ENCODE measurements around the gene CELF2. TPM values are rescaled to one million over a fixed set of nuclear protein-coding genes. Genes with fewer than 3 reads are reported as not detected.

CELF2 gene
- total RNA-seq, 2 experiments from 2014 or later = 197 to 205 TPM

- Histone ChIP-seq H3K27ac (ENCODE audit: low read depth in 1 of 2, low read length in 2 of 2) (no peak overlapping the region), H3K9me3 (ENCODE audit: control insufficient read depth in 1 of 2, insufficient read depth in 1 of 2, low read length in 2 of 2) (no peaks in the 10 kb centered on the region), H3K4me3 (ENCODE audit: low read length) (no peak overlapping the region), H3K27me3 (ENCODE audit: control insufficient read depth in 1 of 2, insufficient read depth in 2 of 2, low read length in 2 of 2) (no peaks in the 10 kb centered on the region), H3K36me3 (ENCODE audit: insufficient read depth, low read length) (no peaks in the 10 kb centered on the region), H3K4me1 (ENCODE audit: insufficient read depth, low read length) (no peaks in the 10 kb centered on the region)
- ATAC-seq (ENCODE audit: poor library complexity) = no peak
- Mint-ChIP-seq H3K27me3 (no peaks in the 10 kb centered on the region), H3K36me3 (ENCODE audit: low read depth) (no peaks in the 10 kb centered on the region), H3K4me3 (no peak overlapping the region), H3K27ac (no peak overlapping the region), H3K9me3 (no peaks in the 10 kb centered on the region), H3K4me1 (ENCODE audit: low read depth) (no peaks in the 10 kb centered on the region)
- no peak for TF ChIP-seq CTCF (IDR thresholded peaks at IDR 0.05)
- CTCF ChIA-PET = no interaction called here
- intact Hi-C loops (cut with DNase I, micrococcal nuclease) = no loop called here
- DNase-seq = no peak
- POLR2A ChIA-PET = no interaction called here
Observed at GRCh38 chr10:11066520-11066919, 48.8 kb downstream of the CELF2 start.

GRCh38 chr10:11068861-11069633, 51.4 kb downstream of the CELF2 start:
- ChIA-PET CTCF (no interaction called here), POLR2A (no interaction called here)
- no peaks in the 10 kb centered on the region for H3K36me3 ChIP-seq (ENCODE audit: insufficient read depth, low read length)
- H3K27me3 ChIP-seq (ENCODE audit: control insufficient read depth in 1 of 2, insufficient read depth in 2 of 2, low read length in 2 of 2) = no peaks in the 10 kb centered on the region
- H3K4me1 ChIP-seq (ENCODE audit: insufficient read depth, low read length) = no peaks in the 10 kb centered on the region
- DNase-seq (no peak), ATAC-seq (ENCODE audit: poor library complexity) (no peak)
- no peaks in the 10 kb centered on the region for H3K9me3 ChIP-seq (ENCODE audit: control insufficient read depth in 1 of 2, insufficient read depth in 1 of 2, low read length in 2 of 2)
- Mint-ChIP-seq H3K36me3 (ENCODE audit: low read depth) (no peaks in the 10 kb centered on the region), H3K4me1 (ENCODE audit: low read depth) (no peaks in the 10 kb centered on the region), H3K27me3 (no peaks in the 10 kb centered on the region), H3K4me3 (no peak overlapping the region), H3K27ac (no peak overlapping the region), H3K9me3 (no peaks in the 10 kb centered on the region)
- intact Hi-C loops (cut with DNase I, micrococcal nuclease) = no loop called here
- H3K27ac ChIP-seq (ENCODE audit: low read depth in 1 of 2, low read length in 2 of 2) = no peak overlapping the region
- TF ChIP-seq CTCF (IDR thresholded peaks at IDR 0.05) = no peak
- H3K4me3 ChIP-seq (ENCODE audit: low read length) = no peak overlapping the region

- no peaks in the 10 kb centered on the region for H3K36me3 Mint-ChIP-seq (ENCODE audit: low read depth)
- H3K9me3 Mint-ChIP-seq = no peaks in the 10 kb centered on the region
- intact Hi-C loops (cut with DNase I, micrococcal nuclease) = no loop called here
- H3K27me3 Mint-ChIP-seq = no peaks in the 10 kb centered on the region
- Histone ChIP-seq H3K27ac (ENCODE audit: low read depth in 1 of 2, low read length in 2 of 2) (no peak overlapping the region), H3K36me3 (ENCODE audit: insufficient read depth, low read length) (no peaks in the 10 kb centered on the region), H3K4me1 (ENCODE audit: insufficient read depth, low read length) (no peaks in the 10 kb centered on the region), H3K9me3 (ENCODE audit: control insufficient read depth in 1 of 2, insufficient read depth in 1 of 2, low read length in 2 of 2) (no peaks in the 10 kb centered on the region), H3K4me3 (ENCODE audit: low read length) (no peak overlapping the region), H3K27me3 (ENCODE audit: control insufficient read depth in 1 of 2, insufficient read depth in 2 of 2, low read length in 2 of 2) (no peaks in the 10 kb centered on the region)
- no peak for TF ChIP-seq CTCF (IDR thresholded peaks at IDR 0.05)
- DNase-seq (no peak), ATAC-seq (ENCODE audit: poor library complexity) (no peak)
- CTCF ChIA-PET = no interaction called here
- H3K4me1 Mint-ChIP-seq (ENCODE audit: low read depth) = no peaks in the 10 kb centered on the region
- no peak overlapping the region for H3K27ac Mint-ChIP-seq
- H3K4me3 Mint-ChIP-seq = no peak overlapping the region
- POLR2A ChIA-PET = no interaction called here
Observed at GRCh38 chr10:11073410-11073809, 55.7 kb downstream of the CELF2 start.
